Measurements from ENCODE around the gene GPA33.

GRCh38 chr1:167086768-167087167, 3.4 kb downstream of the GPA33 start:
- TF ChIP-seq CTCF (IDR thresholded peaks at IDR 0.05) (no peak), POLR2A (IDR thresholded peaks at IDR 0.05) (no peak)
